ENCODE measurements around the gene BTF3. TPM values are rescaled to one million over a fixed set of nuclear protein-coding genes. Genes with fewer than 3 reads are reported as not detected.

BTF3 gene
- total and polyA plus RNA-seq, 9 of the 15 experiments (the other 6 are each of a cell fraction or from before 2014, with no cell fraction given) = 534 to 1,637 (median 848) TPM

DNA sequence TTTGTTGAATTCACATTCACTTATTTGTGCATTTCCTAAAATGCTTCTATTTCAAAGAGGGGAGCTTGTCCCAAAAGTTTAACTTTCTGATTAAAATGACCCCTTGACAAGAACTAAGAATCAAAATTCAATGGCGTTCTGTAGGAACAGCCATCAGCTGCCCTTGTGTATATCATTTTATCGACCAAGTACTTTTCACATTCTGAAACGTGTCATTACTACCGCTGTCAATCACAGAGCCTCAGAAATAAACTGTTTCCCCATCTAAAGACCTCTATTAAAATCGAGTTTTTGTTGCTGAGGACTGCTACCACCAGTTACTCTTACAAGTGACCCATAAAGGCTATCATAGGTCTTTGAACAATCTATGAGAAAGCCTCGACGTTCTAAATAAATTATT is 48.1 kb upstream of the BTF3 start (continued):
- TF ChIP-seq, protein P1, sequence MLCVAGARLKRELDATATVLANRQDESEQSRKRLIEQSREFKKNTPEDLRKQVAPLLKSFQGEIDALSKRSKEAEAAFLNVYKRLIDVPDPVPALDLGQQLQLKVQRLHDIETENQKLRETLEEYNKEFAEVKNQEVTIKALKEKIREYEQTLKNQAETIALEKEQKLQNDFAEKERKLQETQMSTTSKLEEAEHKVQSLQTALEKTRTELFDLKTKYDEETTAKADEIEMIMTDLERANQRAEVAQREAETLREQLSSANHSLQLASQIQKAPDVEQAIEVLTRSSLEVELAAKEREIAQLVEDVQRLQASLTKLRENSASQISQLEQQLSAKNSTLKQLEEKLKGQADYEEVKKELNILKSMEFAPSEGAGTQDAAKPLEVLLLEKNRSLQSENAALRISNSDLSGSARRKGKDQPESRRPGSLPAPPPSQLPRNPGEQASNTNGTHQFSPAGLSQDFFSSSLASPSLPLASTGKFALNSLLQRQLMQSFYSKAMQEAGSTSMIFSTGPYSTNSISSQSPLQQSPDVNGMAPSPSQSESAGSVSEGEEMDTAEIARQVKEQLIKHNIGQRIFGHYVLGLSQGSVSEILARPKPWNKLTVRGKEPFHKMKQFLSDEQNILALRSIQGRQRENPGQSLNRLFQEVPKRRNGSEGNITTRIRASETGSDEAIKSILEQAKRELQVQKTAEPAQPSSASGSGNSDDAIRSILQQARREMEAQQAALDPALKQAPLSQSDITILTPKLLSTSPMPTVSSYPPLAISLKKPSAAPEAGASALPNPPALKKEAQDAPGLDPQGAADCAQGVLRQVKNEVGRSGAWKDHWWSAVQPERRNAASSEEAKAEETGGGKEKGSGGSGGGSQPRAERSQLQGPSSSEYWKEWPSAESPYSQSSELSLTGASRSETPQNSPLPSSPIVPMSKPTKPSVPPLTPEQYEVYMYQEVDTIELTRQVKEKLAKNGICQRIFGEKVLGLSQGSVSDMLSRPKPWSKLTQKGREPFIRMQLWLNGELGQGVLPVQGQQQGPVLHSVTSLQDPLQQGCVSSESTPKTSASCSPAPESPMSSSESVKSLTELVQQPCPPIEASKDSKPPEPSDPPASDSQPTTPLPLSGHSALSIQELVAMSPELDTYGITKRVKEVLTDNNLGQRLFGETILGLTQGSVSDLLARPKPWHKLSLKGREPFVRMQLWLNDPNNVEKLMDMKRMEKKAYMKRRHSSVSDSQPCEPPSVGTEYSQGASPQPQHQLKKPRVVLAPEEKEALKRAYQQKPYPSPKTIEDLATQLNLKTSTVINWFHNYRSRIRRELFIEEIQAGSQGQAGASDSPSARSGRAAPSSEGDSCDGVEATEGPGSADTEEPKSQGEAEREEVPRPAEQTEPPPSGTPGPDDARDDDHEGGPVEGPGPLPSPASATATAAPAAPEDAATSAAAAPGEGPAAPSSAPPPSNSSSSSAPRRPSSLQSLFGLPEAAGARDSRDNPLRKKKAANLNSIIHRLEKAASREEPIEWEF (CRISPR knock-in tag; IDR thresholded peaks at IDR 0.05) = no peak
- no peak for TF ChIP-seq DNMT1 (IDR thresholded peaks at IDR 0.05)
- TF ChIP-seq, protein P2, sequence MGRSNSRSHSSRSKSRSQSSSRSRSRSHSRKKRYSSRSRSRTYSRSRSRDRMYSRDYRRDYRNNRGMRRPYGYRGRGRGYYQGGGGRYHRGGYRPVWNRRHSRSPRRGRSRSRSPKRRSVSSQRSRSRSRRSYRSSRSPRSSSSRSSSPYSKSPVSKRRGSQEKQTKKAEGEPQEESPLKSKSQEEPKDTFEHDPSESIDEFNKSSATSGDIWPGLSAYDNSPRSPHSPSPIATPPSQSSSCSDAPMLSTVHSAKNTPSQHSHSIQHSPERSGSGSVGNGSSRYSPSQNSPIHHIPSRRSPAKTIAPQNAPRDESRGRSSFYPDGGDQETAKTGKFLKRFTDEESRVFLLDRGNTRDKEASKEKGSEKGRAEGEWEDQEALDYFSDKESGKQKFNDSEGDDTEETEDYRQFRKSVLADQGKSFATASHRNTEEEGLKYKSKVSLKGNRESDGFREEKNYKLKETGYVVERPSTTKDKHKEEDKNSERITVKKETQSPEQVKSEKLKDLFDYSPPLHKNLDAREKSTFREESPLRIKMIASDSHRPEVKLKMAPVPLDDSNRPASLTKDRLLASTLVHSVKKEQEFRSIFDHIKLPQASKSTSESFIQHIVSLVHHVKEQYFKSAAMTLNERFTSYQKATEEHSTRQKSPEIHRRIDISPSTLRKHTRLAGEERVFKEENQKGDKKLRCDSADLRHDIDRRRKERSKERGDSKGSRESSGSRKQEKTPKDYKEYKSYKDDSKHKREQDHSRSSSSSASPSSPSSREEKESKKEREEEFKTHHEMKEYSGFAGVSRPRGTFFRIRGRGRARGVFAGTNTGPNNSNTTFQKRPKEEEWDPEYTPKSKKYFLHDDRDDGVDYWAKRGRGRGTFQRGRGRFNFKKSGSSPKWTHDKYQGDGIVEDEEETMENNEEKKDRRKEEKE (IDR thresholded peaks at IDR 0.05; ENCODE audit: borderline replicate concordance in 1 of 2, control insufficient read depth in 1 of 2, low read depth in 2 of 2, low read length in 1 of 2) = no peak
